DMS53 treated with DMSO at 0.1 percent for 48 hours (cell line): ENCODE measurements around the gene KRIT1.

Source experiments
- DNase-seq: peaks from one replicate; lab custom pipeline; 2025; ENCODE audit not compliant: unreplicated experiment; lab: John Stamatoyannopoulos, UW

Gene KRIT1

GRCh38 chr7:92156990-92157389, 88.7 kb downstream of the KRIT1 start:
- no peak for DNase-seq

GRCh38 chr7:92155108-92155739, 90.5 kb downstream of the KRIT1 start:
- no peak for DNase-seq

- DNase-seq: no peak
Observed at GRCh38 chr7:92150450-92151017, 95.2 kb downstream of the KRIT1 start.

DNA sequence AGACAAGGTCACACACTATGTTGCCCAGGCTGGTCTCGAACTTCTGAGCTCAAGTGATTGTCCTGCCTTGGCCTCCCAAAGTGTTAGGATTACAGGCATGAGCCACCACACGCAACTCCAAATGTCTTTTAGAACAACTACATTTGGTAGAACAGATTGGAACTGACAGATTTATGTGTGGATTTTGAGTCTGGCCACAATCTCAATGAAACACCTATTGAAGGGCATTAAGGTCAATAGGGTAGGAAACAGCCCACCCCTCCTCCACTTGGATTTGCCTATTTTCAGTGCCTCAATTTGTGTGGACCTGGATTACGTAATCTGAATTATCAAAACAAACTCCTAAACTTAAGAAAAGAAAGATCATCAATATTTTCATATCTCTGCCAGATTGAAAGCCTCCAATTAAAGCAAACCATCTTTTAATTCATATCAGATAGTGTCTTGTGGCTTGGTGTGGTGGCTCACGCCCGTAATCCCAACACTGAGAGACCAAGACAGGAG, 95.9 kb downstream of the KRIT1 start:
- DNase-seq: no peak
